Ovary (tissue), 3 donors: ENCODE measurements around the gene ZNF385D.

ENCODE experiments used
- CTCF ChIP-seq, 3 donors: fragments of 450-650 bp in 2 of 3; fragments of 200-600 bp in 1 of 3; IDR thresholded peaks; one replicate each; pipeline versions ENCODE4 v1.5.1 to v1.8.0; 2016 to 2022; ENCODE audit warnings: antibody characterized with exemption in 3 of 3, mild to moderate bottlenecking in 1 of 3
- POLR2A ChIP-seq: fragments of 450-650 bp; IDR thresholded peaks from one replicate; pipeline ENCODE4 v1.6.1; 2017; ENCODE audit warnings: antibody characterized with exemption, mild to moderate bottlenecking, moderate library complexity
- donor health status: DM: no; HTN: no; CAD: no.

- TF ChIP-seq CTCF (IDR thresholded peaks at IDR 0.05): no peak
- TF ChIP-seq POLR2A: no peak
Observed at GRCh38 chr3:21792176-21792575, 41.2 kb upstream of the ZNF385D start.
